Kidney epithelial cell (primary cell): ENCODE data around the gene HTRA3. TPM values are rescaled to one million over a fixed set of nuclear protein-coding genes. Genes with fewer than 3 reads are reported as not detected.

Experiments
- DNase-seq: peaks from one replicate; pipeline ENCODE4 v3.0.0-alpha.2; 2010; ENCODE audit warnings: low read depth
- H3K27me3 ChIP-seq: 2 replicates; pipeline ENCODE4 v1.6.0; 2011; ENCODE audit warnings: low read length; ENCODE audit not compliant: control insufficient read depth, insufficient read depth
- H3K36me3 ChIP-seq: 2 replicates; pipeline ENCODE4 v1.5.1; 2011; ENCODE audit warnings: low read length; ENCODE audit not compliant: control insufficient read depth, insufficient read depth
- H3K4me3 ChIP-seq: 2 replicates; pipeline ENCODE4 v1.5.1; 2011; ENCODE audit warnings: low read depth, mild to moderate bottlenecking, control low read depth, low read length
- total RNA-seq: library from RNA; depleted of rRNA; stranded (reverse); fragments of >200 nt; gene quantifications from 2 replicates; pipeline ENCODE4 v1.2.3, GENCODE V29; 2015
- TF ChIP-seq, protein P1 (sequence below): IDR thresholded peaks from 2 replicates; pipeline ENCODE4 v1.5.1; 2011; ENCODE audit warnings: mild to moderate bottlenecking, moderate library complexity, low read length, control low read depth, inconsistent platforms; ENCODE audit not compliant: insufficient read depth, poor library complexity, severe bottlenecking

The HTRA3 gene
- total RNA-seq, 1 donor from 2014 or later: 4.7 TPM

DNA sequence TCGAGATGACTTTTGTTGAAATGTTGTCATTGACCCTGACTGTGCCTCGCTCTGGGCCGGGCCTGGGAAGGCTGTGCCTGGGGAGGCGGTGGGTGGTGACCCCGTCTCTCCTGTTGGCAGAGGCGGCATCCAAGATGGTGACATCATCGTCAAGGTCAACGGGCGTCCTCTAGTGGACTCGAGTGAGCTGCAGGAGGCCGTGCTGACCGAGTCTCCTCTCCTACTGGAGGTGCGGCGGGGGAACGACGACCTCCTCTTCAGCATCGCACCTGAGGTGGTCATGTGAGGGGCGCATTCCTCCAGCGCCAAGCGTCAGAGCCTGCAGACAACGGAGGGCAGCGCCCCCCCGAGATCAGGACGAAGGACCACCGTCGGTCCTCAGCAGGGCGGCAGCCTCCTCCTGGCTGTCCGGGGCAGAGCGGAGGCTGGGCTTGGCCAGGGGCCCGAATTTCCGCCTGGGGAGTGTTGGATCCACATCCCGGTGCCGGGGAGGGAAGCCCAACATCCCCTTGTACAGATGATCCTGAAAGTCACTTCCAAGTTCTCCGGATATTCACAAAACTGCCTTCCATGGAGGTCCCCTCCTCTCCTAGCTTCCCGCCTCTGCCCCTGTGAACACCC lies 36.4 kb downstream of the HTRA3 start:
- H3K4me3 ChIP-seq: no peak overlapping the region
- no peaks in the 10 kb centered on the region for H3K36me3 ChIP-seq
- no peak for DNase-seq
- TF ChIP-seq, protein P1, sequence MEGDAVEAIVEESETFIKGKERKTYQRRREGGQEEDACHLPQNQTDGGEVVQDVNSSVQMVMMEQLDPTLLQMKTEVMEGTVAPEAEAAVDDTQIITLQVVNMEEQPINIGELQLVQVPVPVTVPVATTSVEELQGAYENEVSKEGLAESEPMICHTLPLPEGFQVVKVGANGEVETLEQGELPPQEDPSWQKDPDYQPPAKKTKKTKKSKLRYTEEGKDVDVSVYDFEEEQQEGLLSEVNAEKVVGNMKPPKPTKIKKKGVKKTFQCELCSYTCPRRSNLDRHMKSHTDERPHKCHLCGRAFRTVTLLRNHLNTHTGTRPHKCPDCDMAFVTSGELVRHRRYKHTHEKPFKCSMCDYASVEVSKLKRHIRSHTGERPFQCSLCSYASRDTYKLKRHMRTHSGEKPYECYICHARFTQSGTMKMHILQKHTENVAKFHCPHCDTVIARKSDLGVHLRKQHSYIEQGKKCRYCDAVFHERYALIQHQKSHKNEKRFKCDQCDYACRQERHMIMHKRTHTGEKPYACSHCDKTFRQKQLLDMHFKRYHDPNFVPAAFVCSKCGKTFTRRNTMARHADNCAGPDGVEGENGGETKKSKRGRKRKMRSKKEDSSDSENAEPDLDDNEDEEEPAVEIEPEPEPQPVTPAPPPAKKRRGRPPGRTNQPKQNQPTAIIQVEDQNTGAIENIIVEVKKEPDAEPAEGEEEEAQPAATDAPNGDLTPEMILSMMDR: no peak
- H3K27me3 ChIP-seq: peaks cover 4% of the 10 kb centered on the region

DNA sequence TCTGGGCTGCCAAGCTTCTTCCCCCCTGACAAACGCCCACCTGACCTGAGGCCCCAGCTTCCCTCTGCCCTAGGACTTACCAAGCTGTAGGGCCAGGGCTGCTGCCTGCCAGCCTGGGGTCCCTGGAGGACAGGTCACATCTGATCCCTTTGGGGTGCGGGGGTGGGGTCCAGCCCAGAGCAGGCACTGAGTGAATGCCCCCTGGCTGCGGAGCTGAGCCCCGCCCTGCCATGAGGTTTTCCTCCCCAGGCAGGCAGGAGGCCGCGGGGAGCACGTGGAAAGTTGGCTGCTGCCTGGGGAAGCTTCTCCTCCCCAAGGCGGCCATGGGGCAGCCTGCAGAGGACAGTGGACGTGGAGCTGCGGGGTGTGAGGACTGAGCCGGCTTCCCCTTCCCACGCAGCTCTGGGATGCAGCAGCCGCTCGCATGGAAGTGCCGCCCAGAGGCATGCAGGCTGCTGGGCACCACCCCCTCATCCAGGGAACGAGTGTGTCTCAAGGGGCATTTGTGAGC lies 37.0 kb downstream of the HTRA3 start:
- TF ChIP-seq, protein P1: no peak
- H3K27me3 ChIP-seq: peaks cover 4% of the 10 kb centered on the region
- H3K36me3 ChIP-seq: no peaks in the 10 kb centered on the region
- no peak overlapping the region for H3K4me3 ChIP-seq
- no peak for DNase-seq

DNA sequence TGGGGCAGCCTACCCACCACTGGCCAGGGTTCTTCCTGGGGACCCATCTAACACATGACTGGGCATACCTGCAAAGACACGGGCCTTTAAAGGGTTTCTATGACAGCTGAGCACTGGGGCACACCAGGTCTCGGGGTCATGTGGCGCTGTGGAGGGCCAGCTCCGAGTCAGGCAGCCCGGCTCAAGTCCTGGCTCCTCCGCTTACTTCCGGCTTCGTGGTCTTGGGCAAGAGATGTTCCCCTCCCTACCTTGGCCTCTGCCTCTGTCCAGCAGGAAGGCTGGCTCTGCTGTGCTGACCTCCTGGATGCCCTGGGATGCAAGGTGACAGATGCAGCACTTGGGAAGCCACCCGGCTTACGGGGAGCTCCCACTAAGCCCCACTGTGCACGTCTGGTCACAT lies 37.6 kb downstream of the HTRA3 start:
- TF ChIP-seq, protein P1: no peak
- Histone ChIP-seq H3K4me3 (no peak overlapping the region), H3K27me3 (peaks cover 4% of the 10 kb centered on the region), H3K36me3 (no peaks in the 10 kb centered on the region)
- DNase-seq: no peak

DNA sequence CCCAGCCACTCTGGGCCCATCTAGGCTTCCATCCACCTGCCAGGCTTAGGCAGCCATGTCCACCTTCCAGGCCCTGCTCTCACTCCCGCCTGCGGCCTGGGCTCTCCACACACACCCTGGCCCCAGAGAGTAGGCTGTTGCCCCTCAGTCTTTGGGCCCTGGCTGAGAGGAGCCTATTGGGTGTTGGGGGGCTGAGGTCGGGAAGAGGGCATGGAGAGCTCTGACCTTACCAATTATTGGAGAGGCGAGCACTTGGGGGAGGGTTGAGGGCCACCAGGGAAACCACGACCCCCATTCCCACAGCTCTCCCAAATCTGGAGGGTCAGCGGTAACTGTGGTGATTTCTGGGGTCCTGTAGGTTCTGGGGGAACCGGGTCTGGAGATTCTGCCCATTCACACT lies 38.2 kb downstream of the HTRA3 start:
- no peaks in the 10 kb centered on the region for H3K36me3 ChIP-seq
- H3K27me3 ChIP-seq: peaks cover 4% of the 10 kb centered on the region
- no peak for DNase-seq
- TF ChIP-seq, protein P1: no peak
- no peak overlapping the region for H3K4me3 ChIP-seq

DNA sequence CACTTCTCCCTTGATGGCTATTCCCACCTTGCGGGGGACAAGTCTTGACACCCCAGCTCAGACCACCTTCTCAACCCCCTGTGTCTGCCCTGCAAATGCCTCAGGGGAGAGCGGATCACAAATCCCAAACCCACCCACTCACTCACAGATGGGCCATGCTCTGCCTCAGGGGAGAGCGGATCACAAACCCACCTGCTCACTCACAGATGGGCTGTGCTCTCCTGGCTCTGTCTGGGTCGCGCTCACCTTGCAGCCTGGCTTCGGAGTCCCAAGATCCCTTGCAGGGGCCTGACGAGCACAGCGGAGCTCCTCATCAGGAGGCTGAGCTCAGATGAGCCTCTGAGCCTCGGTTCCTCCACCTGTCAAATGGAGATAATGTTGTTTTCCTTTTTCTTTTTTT lies 38.6 kb downstream of the HTRA3 start:
- H3K36me3 ChIP-seq: no peaks in the 10 kb centered on the region
- peaks cover 4% of the 10 kb centered on the region for H3K27me3 ChIP-seq
- no peak for DNase-seq
- H3K4me3 ChIP-seq: no peak overlapping the region
- TF ChIP-seq, protein P1: no peak
